NCI-H82 treated with DMSO at 0.1 percent for 48 hours (cell line): ENCODE measurements around the gene SNRPB.

ENCODE experiments used
- DNase-seq: peaks from one replicate; lab custom pipeline; 2025; ENCODE audit not compliant: unreplicated experiment; lab: John Stamatoyannopoulos, UW

The SNRPB gene

GRCh38 chr20:2475850-2476741 lies 5.5 kb upstream of the SNRPB start:
- no peak for DNase-seq

GRCh38 chr20:2473516-2473915 lies 2.9 kb upstream of the SNRPB start:
- DNase-seq, result no peak

DNA sequence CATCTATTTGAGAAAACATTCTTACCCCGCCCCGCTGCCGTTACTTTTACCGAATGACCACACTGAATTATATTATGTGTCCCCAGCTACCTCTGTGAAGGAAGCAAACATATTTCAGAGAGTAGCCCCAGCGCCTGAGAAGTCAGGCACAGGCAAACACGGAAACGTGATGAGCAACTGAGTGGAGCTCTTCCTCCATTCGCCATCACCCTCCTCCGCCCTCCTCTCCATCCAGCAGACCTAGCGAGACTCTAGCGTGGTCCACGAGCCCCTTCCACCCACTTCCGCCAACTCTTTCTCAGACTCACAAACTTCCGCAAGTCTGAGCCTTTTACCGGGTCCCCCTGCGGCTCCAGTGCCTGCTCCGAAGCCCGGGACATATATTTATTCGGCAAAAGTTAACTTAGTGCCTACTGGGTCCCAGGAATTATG lies 582 bp downstream of the SNRPB start:
- peak; percentile 19 for DNase-seq

DNA sequence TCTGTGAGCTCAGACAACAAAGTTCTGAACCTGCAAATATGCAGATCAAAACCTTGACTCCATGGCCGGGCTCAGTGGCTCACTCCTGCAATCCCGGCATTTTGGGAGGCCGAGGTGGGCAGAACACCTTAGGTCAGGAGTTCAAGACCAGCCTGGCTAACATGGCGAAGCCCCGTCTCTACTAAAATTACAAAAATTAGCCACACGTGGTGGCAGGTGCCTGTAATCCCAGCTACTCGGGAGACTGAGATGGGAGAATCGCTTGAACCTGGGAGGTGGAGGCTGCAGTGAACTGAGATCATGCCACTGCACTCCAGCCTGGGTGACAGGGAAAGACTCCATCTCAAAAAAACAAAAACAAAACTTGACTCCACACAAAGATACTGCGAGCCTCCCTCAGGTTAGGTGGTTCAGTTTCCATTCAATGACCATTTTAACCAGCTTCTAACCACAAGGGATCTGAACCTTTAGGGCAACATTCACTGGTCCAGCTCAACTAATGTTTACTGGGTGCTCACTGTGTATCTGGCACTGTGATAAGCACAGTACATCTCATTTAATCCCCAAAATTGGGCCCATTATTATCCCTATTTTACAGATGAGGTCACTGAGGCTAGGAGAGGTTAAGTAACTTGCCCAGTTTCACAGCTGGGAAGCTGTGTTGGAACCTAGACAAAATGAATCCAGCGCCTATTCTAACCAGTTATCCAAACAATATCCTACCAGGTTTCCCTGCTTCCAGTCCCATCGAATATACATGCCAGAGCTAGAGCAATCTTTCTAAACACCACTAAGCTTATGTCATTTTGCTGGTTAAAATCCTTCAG lies 1.8 kb downstream of the SNRPB start:
- DNase-seq, result no peak

DNA sequence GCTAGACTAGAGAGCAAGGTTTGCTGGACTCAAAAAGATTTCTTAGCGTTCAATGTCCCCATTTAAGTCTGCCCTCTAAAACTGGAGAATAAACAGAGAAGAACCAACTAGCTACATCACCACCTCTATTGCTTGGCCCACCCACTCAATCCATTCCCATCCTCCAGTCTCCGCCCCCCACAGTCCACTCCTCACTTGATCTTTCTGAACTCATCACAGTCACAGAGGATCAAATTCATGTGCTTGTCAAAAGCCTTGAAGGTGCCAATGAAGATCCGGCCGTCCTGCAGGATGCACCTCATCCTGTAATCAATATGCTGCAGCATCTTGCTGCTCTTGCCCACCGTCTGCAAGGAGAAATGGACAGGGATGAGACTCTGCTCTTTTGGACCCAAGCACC lies 3.2 kb downstream of the SNRPB start:
- DNase-seq, result no peak

GRCh38 chr20:2465100-2465499 lies 5.5 kb downstream of the SNRPB start:
- DNase-seq, result no peak

DNA sequence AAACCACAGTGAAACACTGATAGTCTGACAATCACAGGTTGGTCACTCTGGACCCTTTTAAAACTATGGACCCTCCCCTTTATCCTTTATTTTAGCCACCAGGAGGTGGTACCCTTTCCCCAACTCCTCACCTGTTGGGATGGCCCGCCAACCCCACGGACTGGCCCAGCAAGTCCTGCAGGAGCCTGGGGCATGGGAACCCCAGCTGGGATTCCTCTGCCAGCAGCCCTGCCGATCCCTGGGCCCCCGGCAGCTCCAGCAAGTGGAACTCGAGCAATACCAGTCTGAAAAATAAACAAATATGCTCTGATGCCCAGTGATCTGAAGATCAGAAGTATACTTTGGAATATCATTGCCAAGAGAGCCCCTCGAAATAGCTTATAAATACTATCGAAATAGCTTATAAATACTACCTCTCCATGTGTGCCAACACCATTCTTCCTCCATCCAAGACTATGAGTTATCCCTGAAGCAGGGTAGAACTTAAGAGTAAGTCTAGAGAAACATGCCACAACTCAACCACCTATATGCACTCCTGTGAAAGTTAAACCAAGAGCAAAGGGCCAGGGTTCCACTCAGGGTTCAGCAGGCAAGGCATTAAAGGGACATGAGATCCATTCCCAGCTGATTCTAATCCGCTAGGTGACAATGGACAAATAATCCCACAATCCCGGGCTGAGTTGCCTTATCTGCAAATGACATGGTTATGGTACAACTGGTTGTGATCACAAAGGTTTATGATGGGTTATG lies 6.8 kb downstream of the SNRPB start:
- DNase-seq, result no peak

DNA sequence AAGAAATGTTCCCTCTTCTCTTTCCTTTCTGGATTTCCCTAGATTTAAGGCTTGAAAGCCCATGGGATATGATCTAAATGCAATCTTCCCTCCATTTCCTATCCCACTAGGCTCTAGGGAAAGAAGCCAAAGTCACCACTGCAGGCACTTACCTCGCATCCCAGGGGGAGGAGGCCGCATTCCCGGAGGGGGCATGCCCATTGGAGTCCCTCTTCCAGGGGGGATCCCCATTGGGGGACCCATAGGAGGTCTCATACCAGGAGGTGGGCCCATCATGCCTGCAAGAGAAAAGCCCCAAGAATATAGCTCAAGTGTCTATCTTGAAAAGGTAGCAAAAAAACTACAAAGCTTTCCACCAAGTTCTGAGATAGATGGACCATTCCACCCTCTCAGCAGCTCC lies 8.1 kb downstream of the SNRPB start:
- no peak for DNase-seq

DNA sequence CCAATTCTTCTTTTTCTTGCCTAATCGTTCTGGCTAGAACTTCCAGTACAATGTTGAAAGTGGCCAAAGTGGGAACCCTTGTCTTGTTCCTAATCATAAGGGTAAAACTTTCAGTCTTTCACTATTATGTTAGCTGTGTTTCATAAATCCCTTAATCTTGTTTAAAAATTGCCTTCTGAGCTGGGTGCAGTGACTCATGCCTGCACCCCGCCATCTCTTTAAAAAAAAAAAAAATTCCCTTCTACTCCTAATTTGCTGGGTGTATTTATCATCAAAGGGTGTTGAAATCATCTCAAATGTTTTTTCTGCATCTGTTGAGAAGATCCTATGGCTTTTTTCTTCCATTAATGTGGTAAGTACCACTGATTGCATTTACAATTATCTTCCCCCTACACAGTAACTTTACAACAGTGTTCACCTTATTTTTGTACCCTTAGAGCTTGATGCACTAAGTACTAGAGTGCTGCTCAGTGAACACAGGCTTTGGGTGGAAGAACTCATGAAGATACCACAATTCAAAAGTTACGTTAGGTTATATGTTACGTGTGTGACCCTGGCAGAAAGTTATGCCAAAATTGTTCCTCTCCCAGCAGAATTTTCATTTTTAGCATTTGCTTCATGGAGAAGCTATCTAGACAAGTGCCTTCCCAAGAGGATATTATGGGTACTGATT lies 9.7 kb downstream of the SNRPB start:
- DNase-seq, result no peak

DNA sequence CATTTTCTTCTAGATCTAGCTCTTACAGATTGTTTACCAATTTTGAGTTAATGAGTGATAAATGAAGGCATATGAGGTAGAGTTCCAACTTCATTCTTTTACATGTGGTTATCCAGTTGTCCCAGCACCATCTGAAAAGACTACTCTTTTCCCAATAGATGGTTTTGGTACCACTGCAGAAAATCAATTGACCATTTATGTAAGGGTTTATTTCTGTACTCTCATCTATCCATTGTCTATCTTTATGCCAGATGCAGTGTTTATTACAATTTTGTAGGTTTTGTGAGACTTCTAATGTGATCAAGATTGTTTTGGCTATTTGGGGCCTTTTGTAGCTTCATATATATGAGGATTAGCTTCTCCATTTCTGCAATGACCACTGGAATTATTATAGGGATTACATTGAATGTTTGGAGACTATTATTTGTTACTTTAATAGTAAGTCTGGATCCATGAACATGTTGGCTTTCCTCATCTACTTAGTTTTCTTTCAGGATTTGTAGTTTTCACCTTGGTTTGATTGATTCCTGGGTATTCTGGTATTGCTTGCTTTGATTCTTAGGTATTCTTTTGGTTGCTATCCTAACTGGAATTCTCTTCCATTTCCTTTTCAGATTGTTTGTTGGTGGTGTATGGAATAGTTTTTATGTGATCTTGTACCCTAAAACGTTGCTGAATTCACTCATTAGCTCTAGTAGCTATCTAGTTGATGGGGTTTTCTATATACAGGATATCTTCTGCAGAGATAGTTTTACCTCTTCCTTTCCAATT lies 10.4 kb downstream of the SNRPB start:
- DNase-seq, result no peak

DNA sequence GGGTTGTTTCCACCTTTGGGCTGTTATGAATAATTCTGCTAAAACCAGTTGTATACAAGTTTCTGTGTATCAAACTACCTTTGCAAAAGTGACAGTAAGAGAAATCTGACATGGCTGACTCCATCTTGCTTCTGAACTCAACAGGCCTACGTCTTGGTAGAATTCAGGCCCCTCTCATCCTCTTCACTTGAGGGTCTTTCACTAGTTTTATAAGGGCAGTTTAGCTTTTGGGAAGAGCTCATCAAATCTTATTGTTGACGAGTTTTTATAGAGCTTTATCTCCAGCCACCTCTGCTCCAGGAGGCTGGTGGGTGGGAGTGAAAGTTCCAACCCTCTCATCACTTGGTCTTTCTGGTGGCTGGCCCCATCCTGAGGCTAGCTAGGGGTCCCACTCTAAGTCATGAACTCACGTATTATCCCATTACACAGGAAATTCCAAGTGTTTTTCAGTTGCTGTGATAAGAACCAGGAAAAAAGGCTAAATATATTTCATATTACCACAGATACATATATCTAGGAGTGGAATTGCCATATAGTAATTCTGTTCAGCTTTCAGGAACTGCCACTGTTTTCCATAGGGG lies 11.6 kb downstream of the SNRPB start:
- no peak for DNase-seq

- DNase-seq, result no peak
Measured at GRCh38 chr20:2455771-2456497, 14.7 kb downstream of the SNRPB start.

- DNase-seq, result no peak
Measured at GRCh38 chr20:2453792-2454191, 16.8 kb downstream of the SNRPB start.

- DNase-seq, result peak; percentile 63
Measured at GRCh38 chr20:2451939-2452732, 18.5 kb downstream of the SNRPB start.

- no peak for DNase-seq
Measured at GRCh38 chr20:2451422-2451821, 19.2 kb downstream of the SNRPB start.

- DNase-seq, result no peak
Measured at GRCh38 chr20:2449386-2449785, 21.2 kb downstream of the SNRPB start.

DNA sequence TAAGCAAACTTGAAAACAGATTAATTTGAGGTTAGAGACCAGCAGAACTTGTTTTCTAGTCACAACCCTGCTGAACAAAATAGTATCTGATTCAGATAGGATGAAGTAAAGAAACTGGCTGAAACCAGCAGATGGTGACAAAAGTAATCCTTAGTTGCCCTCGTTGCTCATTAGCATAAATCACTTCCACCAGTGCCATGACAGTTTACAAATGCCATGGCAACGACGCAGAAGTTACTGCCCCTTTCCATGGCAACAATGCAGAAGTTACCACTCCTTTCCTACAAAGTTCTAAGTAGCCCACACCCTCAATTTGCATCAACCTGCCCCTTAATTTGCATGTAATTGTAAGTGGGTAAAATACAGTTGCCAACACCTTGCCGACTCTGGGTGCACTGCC lies 23.7 kb downstream of the SNRPB start:
- peak; percentile 12 for DNase-seq

DNA sequence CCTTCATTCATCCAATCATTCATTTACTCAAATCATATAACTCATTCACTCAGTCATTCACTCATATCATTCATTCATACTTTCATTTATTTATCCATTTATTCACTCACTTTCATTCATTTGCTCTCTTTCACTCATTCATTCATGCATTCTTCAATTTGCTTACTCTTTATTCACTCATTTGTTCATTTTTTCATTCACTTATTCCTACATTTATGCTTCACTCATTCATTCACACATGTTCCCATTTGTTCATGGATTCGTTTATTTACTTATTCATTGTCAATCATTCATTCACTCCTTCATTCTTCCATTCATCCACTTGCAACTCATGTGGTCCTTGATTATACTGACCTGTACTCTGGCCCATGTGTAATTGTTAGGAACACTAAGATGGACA lies 39.4 kb downstream of the SNRPB start:
- DNase-seq, result no peak
